ENCODE data around the gene RHOB. TPM values are rescaled to one million over a fixed set of nuclear protein-coding genes. Genes with fewer than 3 reads are reported as not detected.

The RHOB gene
- total and polyA plus RNA-seq, 2 of the 13 experiments (the other 11 are each of a cell fraction or from before 2014, with no cell fraction given): 192 to 268 TPM

GRCh38 chr2:20472569-20472968 lies 25.7 kb downstream of the RHOB start:
- Histone ChIP-seq H2AFZ (ENCODE audit: low read length) (no peak overlapping the region), H3K27ac (ENCODE audit: extremely low read length, insufficient read depth, low read length) (no peak overlapping the region), H3K36me3 (replicated peaks in 1 of 2; ENCODE audit: control insufficient read depth in 1 of 2, insufficient read depth in 2 of 2, low read length in 2 of 2) (no peaks in the 10 kb centered on the region), H3K27me3 (ENCODE audit: control insufficient read depth in 1 of 2, insufficient read depth in 2 of 2, low read length in 2 of 2) (peaks cover 2 to 7% of the 10 kb centered on the region in 2 experiments; a peak in 2 of 5 replicates), H3K79me2 (ENCODE audit: insufficient read depth, low read length) (no peaks in the 10 kb centered on the region), H3K4me3 (replicated peaks in 1 of 3; ENCODE audit: insufficient read depth in 1 of 3, low read depth in 2 of 3, low read length in 3 of 3) (no peak overlapping the region), H3K9ac (ENCODE audit: insufficient read depth, low read depth, low read length) (no peak overlapping the region), H3K4me1 (ENCODE audit: insufficient read depth, low read length) (peaks cover 50% of the 10 kb centered on the region), H4K20me1 (ENCODE audit: insufficient read depth, low read length) (no peaks in the 10 kb centered on the region), H3K4me2 (ENCODE audit: low read depth, low read length) (no peak overlapping the region), H3K9me3 (ENCODE audit: low read length) (no peaks in the 10 kb centered on the region)
- in situ Hi-C loops (cut with HindIII; ENCODE audit: extremely low pct_ligation_motif_present, low pct_unique_long_range_greater_than_20kb): no loop called here
- ATAC-seq (no peak), FAIRE-seq (no peak), DNase-seq (ENCODE audit: low spot score) (no peak)
- TF ChIP-seq HMGXB4 (CRISPR knock-in tag; IDR thresholded peaks at IDR 0.05; ENCODE audit: borderline replicate concordance in 1 of 2, low read depth in 1 of 2): no peak
- ChIA-PET POLR2A (interaction anchor here (5.0 kb wide), 1 partner anchor 24 kb away, joined by 52 read pairs; the partner anchor contains the start of gene RHOB), CTCF (ENCODE audit: low intra/inter-chr PET ratio, low total read pairs) (no interaction called here)
- 67% methylated on average over 4 of the region's 4 CpGs for WGBS (ENCODE audit: low lambda C conversion rate)
- no TSS peak for BruUV-seq (replicated peaks)
- intact Hi-C loops (cut with micrococcal nuclease; ENCODE audit: unreplicated experiment): no loop called here

- Histone ChIP-seq H3K4me2 (ENCODE audit: low read depth, low read length) (no peak overlapping the region), H3K27me3 (ENCODE audit: control insufficient read depth in 1 of 2, insufficient read depth in 2 of 2, low read length in 2 of 2) (peaks cover 2 to 7% of the 10 kb centered on the region in 2 experiments; a peak in 2 of 5 replicates), H3K4me3 (replicated peaks in 1 of 3; ENCODE audit: insufficient read depth in 1 of 3, low read depth in 2 of 3, low read length in 3 of 3) (no peak overlapping the region), H3K36me3 (replicated peaks in 1 of 2; ENCODE audit: control insufficient read depth in 1 of 2, insufficient read depth in 2 of 2, low read length in 2 of 2) (no peaks in the 10 kb centered on the region), H3K9ac (ENCODE audit: insufficient read depth, low read depth, low read length) (no peak overlapping the region), H3K4me1 (ENCODE audit: insufficient read depth, low read length) (peaks cover 44% of the 10 kb centered on the region), H3K9me3 (ENCODE audit: low read length) (no peaks in the 10 kb centered on the region), H2AFZ (ENCODE audit: low read length) (no peak overlapping the region), H3K27ac (ENCODE audit: extremely low read length, insufficient read depth, low read length) (no peak overlapping the region), H4K20me1 (ENCODE audit: insufficient read depth, low read length) (no peaks in the 10 kb centered on the region), H3K79me2 (ENCODE audit: insufficient read depth, low read length) (no peaks in the 10 kb centered on the region)
- BruUV-seq (replicated peaks): no TSS peak
- DNase-seq (ENCODE audit: low spot score) (no peak), FAIRE-seq (no peak), ATAC-seq (no peak)
- no peak for TF ChIP-seq KAT7 (CRISPR knock-in tag; IDR thresholded peaks at IDR 0.05; ENCODE audit: borderline replicate concordance)
- TF ChIP-seq ZNF263 (CRISPR knock-in tag; IDR thresholded peaks at IDR 0.05): no peak
- TF ChIP-seq ZNF225 (CRISPR knock-in tag; IDR thresholded peaks at IDR 0.05): no peak
- TF ChIP-seq ZNF550 (CRISPR knock-in tag; IDR thresholded peaks at IDR 0.05; ENCODE audit: borderline replicate concordance): no peak
- no peak for TF ChIP-seq KDM5B (CRISPR knock-in tag; IDR thresholded peaks at IDR 0.05; ENCODE audit: borderline replicate concordance)
- no peak for TF ChIP-seq TGIF2 (CRISPR knock-in tag; IDR thresholded peaks at IDR 0.05)
- no peak for TF ChIP-seq ETS1 (CRISPR knock-in tag; IDR thresholded peaks at IDR 0.05)
- in situ Hi-C loops (cut with HindIII; ENCODE audit: extremely low pct_ligation_motif_present, low pct_unique_long_range_greater_than_20kb): no loop called here
- CTCF ChIA-PET (ENCODE audit: low intra/inter-chr PET ratio, low total read pairs): no interaction called here
- intact Hi-C loops (cut with micrococcal nuclease; ENCODE audit: unreplicated experiment): no loop called here
- 70% methylated on average over 2 of the region's 4 CpGs for WGBS (ENCODE audit: low lambda C conversion rate)
- POLR2A ChIA-PET: interaction anchor here (1.2 to 5.0 kb wide), 2 partner anchors 25 to 28 kb away, joined by 4 to 52 read pairs; partner anchors contain the start of gene RHOB
Observed at GRCh38 chr2:20473128-20473527, 26.3 kb downstream of the RHOB start.
